SKM-1 (cell line): ENCODE measurements around the gene ZNF614.
"Not testable (repeated sequence)": the region's sequence is repeated elsewhere in the genome, so short reads cannot be mapped to it uniquely, and the experiment has no call there.

Experiments
- DNase-seq: peaks from one replicate; lab custom pipeline; 2025; ENCODE audit not compliant: unreplicated experiment; lab: John Stamatoyannopoulos, UW

The ZNF614 gene

DNA sequence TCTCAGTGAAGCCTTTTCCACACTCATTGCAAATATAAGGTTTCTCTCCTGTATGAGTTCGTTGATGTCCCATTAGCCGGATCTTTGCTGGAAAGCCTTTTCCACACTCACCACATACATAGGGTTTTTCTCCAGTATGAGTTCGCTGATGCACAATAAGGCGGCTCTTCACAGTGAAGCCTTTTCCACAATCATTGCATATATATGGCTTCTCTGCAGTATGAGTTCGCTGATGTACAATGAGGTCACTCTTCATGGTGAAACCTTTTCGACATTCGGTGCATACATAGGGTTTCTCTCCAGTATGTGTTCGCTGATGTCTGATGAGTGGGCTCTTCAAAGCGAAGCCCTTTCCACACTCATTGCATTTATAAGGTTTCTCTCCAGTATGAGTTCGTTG is 34.8 kb downstream of the ZNF614 start:
- no peak for DNase-seq

- DNase-seq, result peak; percentile 51
Measured at GRCh38 chr19:51986309-51987291, 41.6 kb downstream of the ZNF614 start, which contains the start of gene ZNF350. ZNF350 (minus strand) TSS chr19:51986840; CDS start chr19:51974360, 12,480 bp downstream.

DNA sequence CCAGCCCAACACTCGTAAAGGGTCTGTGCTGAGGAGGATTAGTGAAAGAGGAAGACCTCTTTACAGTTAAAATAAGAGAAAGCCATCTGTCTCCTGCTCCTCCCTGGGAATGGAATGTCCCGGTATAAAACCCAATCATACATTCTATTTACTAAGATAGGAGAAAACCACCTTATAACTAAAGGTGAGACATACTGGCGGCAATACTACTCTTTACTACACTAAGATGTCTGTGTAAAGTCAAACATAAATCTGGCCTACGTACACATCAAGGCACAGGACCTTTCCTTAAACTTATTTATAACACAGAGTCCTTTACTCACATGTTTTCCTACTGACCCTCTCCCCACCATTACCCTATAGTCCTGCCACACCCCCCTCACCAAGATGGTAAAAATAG is 44.8 kb downstream of the ZNF614 start:
- no peak for DNase-seq

- not testable (repeated sequence) for DNase-seq
Measured at GRCh38 chr19:51980926-51981325, 47.3 kb downstream of the ZNF614 start.

GRCh38 chr19:51980116-51980736 is 48.0 kb downstream of the ZNF614 start:
- no peak for DNase-seq

GRCh38 chr19:51978882-51979281 is 49.3 kb downstream of the ZNF614 start:
- DNase-seq, result no peak

DNA sequence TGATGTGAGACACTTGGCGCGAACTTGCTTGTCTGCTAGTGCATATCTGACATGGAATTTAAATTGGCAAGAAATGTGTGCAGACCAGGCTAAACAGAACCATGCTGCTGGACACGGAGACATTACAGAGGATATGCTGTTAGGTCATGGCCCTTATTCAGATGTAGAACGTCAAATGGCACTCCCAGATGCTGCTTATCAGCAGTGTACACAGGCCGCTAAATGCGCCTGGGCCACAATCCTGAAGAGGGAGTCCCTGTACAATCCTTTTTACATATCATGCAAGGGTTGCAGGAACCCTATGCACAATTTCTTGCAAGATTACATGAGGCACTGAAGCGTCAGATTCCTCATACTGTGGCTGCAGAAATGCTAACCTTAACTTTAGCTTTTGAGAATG is 50.8 kb downstream of the ZNF614 start:
- DNase-seq, result no peak

- DNase-seq, result no peak
Measured at GRCh38 chr19:51976852-51977251, 51.3 kb downstream of the ZNF614 start.

GRCh38 chr19:51975787-51976186 is 52.4 kb downstream of the ZNF614 start:
- DNase-seq, result not testable (repeated sequence)

- DNase-seq, result no peak
Measured at GRCh38 chr19:51971624-51972023, 56.6 kb downstream of the ZNF614 start.

GRCh38 chr19:51970718-51971117 is 57.5 kb downstream of the ZNF614 start:
- DNase-seq, result no peak

DNA sequence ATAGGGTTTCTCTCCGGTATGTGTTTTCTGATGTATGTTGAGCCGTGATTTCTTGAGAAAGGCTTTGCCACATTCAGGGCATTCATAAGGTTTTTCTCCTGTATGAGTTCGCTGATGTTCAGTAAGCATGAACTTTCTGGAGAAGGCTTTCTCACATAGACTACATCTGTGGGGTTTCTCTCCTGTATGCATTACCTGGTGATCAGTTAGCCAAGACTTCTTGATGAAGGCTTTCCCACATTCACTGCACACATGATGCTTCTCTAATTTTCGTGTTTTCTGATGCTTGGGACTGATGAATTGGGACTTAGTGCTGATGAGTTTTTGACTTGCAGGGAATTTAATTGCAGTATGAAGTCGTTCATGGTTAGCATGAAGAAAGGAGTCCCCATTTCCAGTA is 62.6 kb downstream of the ZNF614 start:
- DNase-seq, result no peak
